A673 (cell line): Measurements from ENCODE around the gene DARS1. TPM values are rescaled to one million over a fixed set of nuclear protein-coding genes. Genes with fewer than 3 reads are reported as not detected.
A peak's percentile ranks its signal among the peaks of the same experiment; 100 is the strongest.

Source experiments
- BruUV-seq: library from RNA; stranded (reverse); fragments of 400-500 nt; replicated peaks from 2 replicates; lab custom pipeline; 2021; lab: Mats Ljungman, UMichigan
- CTCF ChIA-PET: fragments of 300-600 bp; sonication (Branson Sonifier 250); formaldehyde crosslinking; loops from one replicate; lab custom pipeline; 2022; ENCODE audit warnings: antibody characterized with exemption; lab: Charles Lee
- POLR2A ChIA-PET: fragments of 300-600 bp; sonication (Branson Sonifier 250); formaldehyde crosslinking; loops from one replicate; lab custom pipeline; 2022; ENCODE audit warnings: antibody characterized with exemption; ENCODE audit not compliant: low non-redundant PET; lab: Charles Lee
- DNase-seq: peaks from one replicate; pipeline ENCODE4 v3.0.0-alpha.2; 2015; ENCODE audit warnings: low spot score
- H3K27ac ChIP-seq: fragments of 200-600 bp; sonication (generic); 2 replicates; pipeline ENCODE4 v1.5.1; 2016; ENCODE audit warnings: mixed run types, low read depth, mild to moderate bottlenecking, mixed read lengths, antibody characterized with exemption, low read length; ENCODE audit not compliant: poor library complexity, severe bottlenecking
- H3K27me3 ChIP-seq: fragments of 200-600 bp; sonication (generic); replicated peaks from 2 replicates; pipeline ENCODE4 v1.6.1; 2017; ENCODE audit warnings: mixed run types, low read depth, mild to moderate bottlenecking, mixed read lengths, antibody characterized with exemption, low read length; ENCODE audit not compliant: insufficient read depth, poor library complexity
- H3K36me3 ChIP-seq: fragments of 200-600 bp; sonication (generic); 2 replicates; pipeline ENCODE4 v1.6.1; 2016; ENCODE audit warnings: mixed run types, mild to moderate bottlenecking, mixed read lengths, antibody characterized with exemption, low read length; ENCODE audit not compliant: insufficient read depth, poor library complexity, severe bottlenecking
- H3K4me1 ChIP-seq: fragments of 200-600 bp; sonication (generic); 2 replicates; pipeline ENCODE4 v1.6.1; 2017; ENCODE audit warnings: mixed run types, mild to moderate bottlenecking, mixed read lengths, antibody characterized with exemption, low read length; ENCODE audit not compliant: insufficient read depth, poor library complexity, severe bottlenecking
- H3K4me3 ChIP-seq: fragments of 200-600 bp; sonication (generic); 2 replicates; pipeline ENCODE4 v1.5.1; 2016; ENCODE audit warnings: low read depth, mixed run types, mild to moderate bottlenecking, mixed read lengths, low read length; ENCODE audit not compliant: poor library complexity, severe bottlenecking
- H3K9me3 ChIP-seq: fragments of 200-600 bp; sonication (generic); 2 replicates; pipeline ENCODE4 v1.6.1; 2016; ENCODE audit warnings: mixed run types, low read depth, mild to moderate bottlenecking, mixed read lengths, antibody characterized with exemption, low read length; ENCODE audit not compliant: poor library complexity, severe bottlenecking
- EZH2 ChIP-seq: fragments of 200-600 bp; sonication (generic); IDR thresholded peaks from 2 replicates; pipeline ENCODE4 v1.6.1; 2017; ENCODE audit warnings: borderline replicate concordance, low read depth, mild to moderate bottlenecking, mixed read lengths, antibody characterized with exemption, low read length; ENCODE audit not compliant: poor library complexity, severe bottlenecking
- intact Hi-C: fragments of 100-400 bp; cut with micrococcal nuclease; formaldehyde crosslinking; loops from one replicate; pipeline ENCODE4 v1.10.0; 2022; ENCODE audit not compliant: unreplicated experiment
- total RNA-seq: library from RNA; stranded (reverse); gene quantifications from 2 replicates; pipeline ENCODE4 v1.2.3, GENCODE V29; 2021
- TF ChIP-seq, protein P1 (sequence below): fragments of 300-800, 200-600 bp; sonication (generic); conservative IDR thresholded peaks from 2 replicates; pipeline ENCODE4 v1.5.1; 2017; ENCODE audit warnings: low read depth, mild to moderate bottlenecking, antibody characterized with exemption, low read length, moderate library complexity, mixed read lengths

The DARS1 gene
- total RNA-seq, 1 experiment from 2014 or later = 63.6 TPM

DNA sequence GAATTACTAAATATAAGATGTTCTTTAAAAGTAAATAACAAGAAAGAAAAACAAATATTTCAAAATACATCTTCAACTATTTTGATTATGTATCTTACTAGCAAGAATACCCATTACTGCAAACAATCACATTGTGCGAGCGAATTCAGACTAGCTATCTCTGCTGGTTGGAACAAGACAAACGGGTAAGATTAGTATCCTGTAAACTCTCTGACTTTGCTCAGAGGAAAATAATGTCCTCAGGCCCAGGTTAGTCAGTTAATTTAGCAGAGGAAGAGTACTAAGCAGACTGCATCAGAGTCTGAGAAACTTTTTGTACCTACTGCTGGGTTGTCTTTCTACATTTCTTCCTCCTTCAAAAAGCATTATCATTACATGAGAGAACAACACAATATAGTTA, 58.8 kb downstream of the DARS1 start:
- no peak for DNase-seq
- Histone ChIP-seq H3K4me1 (no peaks in the 10 kb centered on the region), H3K27ac (no peak overlapping the region), H3K36me3 (no peaks in the 10 kb centered on the region), H3K4me3 (no peak overlapping the region), H3K27me3 (no peaks in the 10 kb centered on the region), H3K9me3 (no peaks in the 10 kb centered on the region)
- TF ChIP-seq, protein P1, sequence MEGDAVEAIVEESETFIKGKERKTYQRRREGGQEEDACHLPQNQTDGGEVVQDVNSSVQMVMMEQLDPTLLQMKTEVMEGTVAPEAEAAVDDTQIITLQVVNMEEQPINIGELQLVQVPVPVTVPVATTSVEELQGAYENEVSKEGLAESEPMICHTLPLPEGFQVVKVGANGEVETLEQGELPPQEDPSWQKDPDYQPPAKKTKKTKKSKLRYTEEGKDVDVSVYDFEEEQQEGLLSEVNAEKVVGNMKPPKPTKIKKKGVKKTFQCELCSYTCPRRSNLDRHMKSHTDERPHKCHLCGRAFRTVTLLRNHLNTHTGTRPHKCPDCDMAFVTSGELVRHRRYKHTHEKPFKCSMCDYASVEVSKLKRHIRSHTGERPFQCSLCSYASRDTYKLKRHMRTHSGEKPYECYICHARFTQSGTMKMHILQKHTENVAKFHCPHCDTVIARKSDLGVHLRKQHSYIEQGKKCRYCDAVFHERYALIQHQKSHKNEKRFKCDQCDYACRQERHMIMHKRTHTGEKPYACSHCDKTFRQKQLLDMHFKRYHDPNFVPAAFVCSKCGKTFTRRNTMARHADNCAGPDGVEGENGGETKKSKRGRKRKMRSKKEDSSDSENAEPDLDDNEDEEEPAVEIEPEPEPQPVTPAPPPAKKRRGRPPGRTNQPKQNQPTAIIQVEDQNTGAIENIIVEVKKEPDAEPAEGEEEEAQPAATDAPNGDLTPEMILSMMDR = no peak
- TF ChIP-seq EZH2 = no peak
- BruUV-seq = no TSS peak
- ChIA-PET CTCF (no interaction called here), POLR2A (no interaction called here)
- intact Hi-C loops = no loop called here

DNA sequence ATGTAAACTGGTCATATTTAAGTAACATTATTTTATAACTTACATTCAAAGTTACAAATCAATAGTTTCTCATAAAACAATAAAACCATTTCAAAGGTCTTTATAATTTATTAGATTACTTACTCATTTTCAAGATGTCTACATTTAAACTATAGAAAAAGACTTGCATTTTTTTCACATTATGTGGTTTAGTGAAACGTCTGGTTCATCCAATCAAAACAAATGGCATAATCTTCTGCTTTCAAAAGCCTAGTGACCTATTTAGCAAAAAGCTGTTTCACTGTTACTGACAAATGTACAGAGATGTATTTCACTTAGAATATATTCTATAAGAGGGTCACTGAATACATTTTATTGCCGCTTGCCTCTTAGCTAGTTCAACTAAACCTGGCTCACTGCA, 59.9 kb downstream of the DARS1 start:
- TF ChIP-seq, protein P1 = no peak
- no peak for TF ChIP-seq EZH2
- no peaks in the 10 kb centered on the region for H3K9me3 ChIP-seq
- no peaks in the 10 kb centered on the region for H3K36me3 ChIP-seq
- ChIA-PET POLR2A (no interaction called here), CTCF (no interaction called here)
- intact Hi-C loops = no loop called here
- H3K4me1 ChIP-seq = no peaks in the 10 kb centered on the region
- no peak for DNase-seq
- H3K27ac ChIP-seq = no peak overlapping the region
- H3K4me3 ChIP-seq = no peak overlapping the region
- H3K27me3 ChIP-seq = no peaks in the 10 kb centered on the region
- BruUV-seq = no TSS peak

DNA sequence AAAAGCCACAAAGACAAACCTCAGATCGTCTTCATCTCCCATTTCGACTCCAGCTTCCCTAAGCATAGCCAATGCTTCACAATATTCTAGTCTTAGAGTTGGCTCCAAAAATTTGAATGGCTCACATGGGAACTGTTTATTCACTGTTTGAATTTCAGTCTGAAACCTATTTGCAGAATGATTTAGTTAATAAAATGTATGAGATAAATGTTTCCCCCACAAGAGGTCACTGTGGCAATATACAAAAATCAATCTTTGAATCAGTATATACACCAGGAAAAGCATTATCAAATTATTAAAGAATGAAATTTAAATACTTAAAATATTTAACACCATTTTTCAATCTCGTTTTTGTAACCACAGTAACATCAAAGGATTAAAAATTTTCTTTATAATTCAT, 69.2 kb downstream of the DARS1 start:
- DNase-seq = peak; percentile 51
- BruUV-seq = no TSS peak
- Histone ChIP-seq H3K4me3 (no peak overlapping the region), H3K36me3 (no peaks in the 10 kb centered on the region), H3K4me1 (no peaks in the 10 kb centered on the region), H3K9me3 (no peaks in the 10 kb centered on the region), H3K27me3 (no peaks in the 10 kb centered on the region), H3K27ac (no peak overlapping the region)
- intact Hi-C loops = loop anchor here (1.0 to 10.0 kb wide), 2 partner anchors 462 to 1919 kb away; no protein-coding TSS in a partner anchor
- ChIA-PET CTCF (no interaction called here), POLR2A (no interaction called here)
- no peak for TF ChIP-seq EZH2
- TF ChIP-seq, protein P1 = peak; percentile 67
